ENCODE measurements around the gene RNU6-9. TPM values are rescaled to one million over a fixed set of nuclear protein-coding genes. Genes with fewer than 3 reads are reported as not detected.

Gene RNU6-9
- total and polyA plus RNA-seq, 11 donors, result not detected

DNA sequence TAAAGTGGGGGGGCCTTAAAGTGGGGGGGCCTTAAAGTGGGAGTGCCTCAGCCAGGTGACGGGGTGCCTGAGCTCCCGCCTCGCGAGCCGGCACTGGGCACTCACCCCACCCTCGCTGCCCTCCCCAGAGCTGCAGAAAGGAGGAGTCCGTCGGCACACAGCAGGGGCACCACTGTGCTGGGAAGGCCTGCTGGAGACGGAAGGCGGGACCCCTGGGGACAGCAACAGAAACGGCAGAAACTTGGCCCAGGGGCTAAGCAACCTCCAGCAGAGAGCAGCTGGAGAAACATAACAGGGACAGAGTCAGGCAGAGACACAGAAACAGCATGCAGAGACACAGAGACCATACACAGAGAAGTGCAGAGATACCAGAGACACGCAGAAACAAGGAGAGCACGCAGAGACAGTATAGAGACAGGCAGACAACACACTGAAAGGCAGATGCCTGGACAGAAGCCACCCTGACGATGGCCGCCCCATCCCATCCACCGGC lies 25.9 kb upstream of the RNU6-9 start:
- TF ChIP-seq, protein P1, sequence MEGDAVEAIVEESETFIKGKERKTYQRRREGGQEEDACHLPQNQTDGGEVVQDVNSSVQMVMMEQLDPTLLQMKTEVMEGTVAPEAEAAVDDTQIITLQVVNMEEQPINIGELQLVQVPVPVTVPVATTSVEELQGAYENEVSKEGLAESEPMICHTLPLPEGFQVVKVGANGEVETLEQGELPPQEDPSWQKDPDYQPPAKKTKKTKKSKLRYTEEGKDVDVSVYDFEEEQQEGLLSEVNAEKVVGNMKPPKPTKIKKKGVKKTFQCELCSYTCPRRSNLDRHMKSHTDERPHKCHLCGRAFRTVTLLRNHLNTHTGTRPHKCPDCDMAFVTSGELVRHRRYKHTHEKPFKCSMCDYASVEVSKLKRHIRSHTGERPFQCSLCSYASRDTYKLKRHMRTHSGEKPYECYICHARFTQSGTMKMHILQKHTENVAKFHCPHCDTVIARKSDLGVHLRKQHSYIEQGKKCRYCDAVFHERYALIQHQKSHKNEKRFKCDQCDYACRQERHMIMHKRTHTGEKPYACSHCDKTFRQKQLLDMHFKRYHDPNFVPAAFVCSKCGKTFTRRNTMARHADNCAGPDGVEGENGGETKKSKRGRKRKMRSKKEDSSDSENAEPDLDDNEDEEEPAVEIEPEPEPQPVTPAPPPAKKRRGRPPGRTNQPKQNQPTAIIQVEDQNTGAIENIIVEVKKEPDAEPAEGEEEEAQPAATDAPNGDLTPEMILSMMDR (IDR thresholded peaks at IDR 0.05), result no peak
- TF ChIP-seq POLR2A (IDR thresholded peaks at IDR 0.05), result no peak
- Histone ChIP-seq H3K27ac (peak overlapping the region in 1 of 12 donors; percentile 2), H3K4me3 (no peak overlapping the region), H3K36me3 (peaks cover 0 to 36% (median 14%) of the 10 kb centered on the region in 9 donors), H3K4me1 (peaks cover 0 to 28% (median 12%) of the 10 kb centered on the region in 12 donors), H3K9me3 (no peaks in the 10 kb centered on the region), H3K27me3 (peaks cover 0 to 9% (median 0%) of the 10 kb centered on the region in 9 donors)
- DNase-seq (no peak), ATAC-seq (peak in 1 of 4 donors; percentile 1)
- intact Hi-C loops (cut with DNase I), result loop anchor here in 5 of 10 donors (5.0 to 10.0 kb wide), 4 partner anchors 50 to 117 kb away; partner anchors contain the start of genes KISS1R (in 3 of the 5) and WDR18 (in 2 of the 5)
- 68 to 77% (median 73%) methylated on average over 10 to 16 of the region's 16 CpGs for WGBS, 4 donors

DNA sequence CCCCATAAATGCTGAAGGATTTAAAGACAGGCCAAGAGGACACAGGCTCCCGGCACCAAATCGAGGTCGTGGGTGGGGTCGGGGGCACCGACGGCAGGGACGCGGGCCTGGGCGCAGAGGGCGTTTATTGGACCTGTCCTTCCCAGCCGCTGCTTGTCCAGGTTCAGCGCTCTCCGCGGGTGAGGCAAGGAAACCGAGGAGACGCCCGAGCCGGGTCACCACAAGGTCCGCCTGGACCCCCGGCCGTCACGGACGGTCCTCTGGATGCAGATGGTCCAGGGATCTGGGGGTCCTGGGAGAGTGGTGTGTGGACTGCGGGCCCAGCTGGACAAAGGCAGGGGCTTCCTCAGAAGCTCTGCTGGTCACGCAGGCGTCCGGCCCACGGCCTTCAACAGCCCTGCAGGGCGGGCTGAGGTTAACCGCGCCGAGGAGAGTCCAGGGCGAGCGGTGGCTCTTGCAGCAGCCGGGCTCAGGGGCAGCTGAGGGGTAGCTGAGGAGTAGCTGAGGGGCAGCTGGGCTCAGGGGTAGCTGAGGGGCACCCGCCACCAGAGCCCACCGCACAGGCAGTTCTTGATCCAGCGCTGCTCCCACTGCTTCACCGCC lies 25.3 kb upstream of the RNU6-9 start:
- TF ChIP-seq POLR2A (IDR thresholded peaks at IDR 0.05), result no peak
- TF ChIP-seq, protein P1 (IDR thresholded peaks at IDR 0.05), result no peak
- Histone ChIP-seq H3K4me1 (peaks cover 0 to 31% (median 12%) of the 10 kb centered on the region in 12 donors), H3K4me3 (no peak overlapping the region), H3K9me3 (no peaks in the 10 kb centered on the region), H3K36me3 (peaks cover 0 to 36% (median 14%) of the 10 kb centered on the region in 9 donors), H3K27ac (peak overlapping the region in 1 of 12 donors; percentile 85), H3K27me3 (peaks cover 0 to 5% (median 0%) of the 10 kb centered on the region in 9 donors)
- DNase-seq (no peak), ATAC-seq (no peak)
- 94 to 96% (median 94%) methylated on average over 31 to 39 of the region's 39 CpGs for WGBS, 4 donors
- intact Hi-C loops (cut with DNase I), result loop anchor here in 5 of 10 donors (5.0 to 10.0 kb wide), 4 partner anchors 49 to 117 kb away; partner anchors contain the start of genes KISS1R (in 3 of the 5) and WDR18 (in 2 of the 5)

DNA sequence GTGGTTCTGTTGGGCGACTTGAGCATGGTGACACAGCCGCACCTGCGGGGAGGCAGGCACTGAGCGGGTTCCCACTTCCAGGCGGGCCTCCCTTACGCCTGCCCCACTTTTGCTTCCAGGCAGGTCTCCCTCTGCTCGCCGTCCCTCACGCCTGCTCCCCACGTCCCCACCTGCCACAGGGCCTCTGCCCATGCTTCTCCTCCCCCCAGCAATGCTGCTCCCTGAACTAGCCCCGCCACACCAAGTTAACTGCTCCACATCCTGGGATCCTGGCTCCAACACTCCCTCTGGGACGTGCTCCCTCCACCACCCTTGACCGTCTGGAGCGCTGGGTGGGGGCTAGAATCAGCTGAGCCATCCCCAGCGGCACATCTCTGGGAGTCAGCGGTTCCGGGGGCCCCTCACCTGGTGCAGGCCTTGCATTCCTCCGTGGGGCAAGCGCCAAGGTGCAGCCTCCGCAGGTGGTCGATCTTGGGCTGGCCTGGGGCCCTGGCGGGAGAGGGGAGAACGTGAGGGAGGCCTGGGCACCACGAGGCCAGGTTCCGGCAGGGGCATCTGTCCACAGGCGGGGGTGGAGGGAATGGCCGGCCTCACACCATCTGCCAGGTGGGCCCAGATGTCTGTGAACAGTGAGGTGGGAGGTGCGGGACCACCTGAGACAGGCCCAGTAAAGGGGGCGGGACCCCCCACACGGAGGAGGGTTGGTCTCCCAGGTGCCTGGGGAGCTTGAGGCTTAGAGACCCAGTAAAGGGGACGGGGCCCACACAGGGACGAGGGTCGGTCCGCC lies 24.6 kb upstream of the RNU6-9 start:
- TF ChIP-seq, protein P1 (IDR thresholded peaks at IDR 0.05), result no peak
- no peak for TF ChIP-seq POLR2A (IDR thresholded peaks at IDR 0.05)
- no peaks in the 10 kb centered on the region for H3K27me3 ChIP-seq
- H3K36me3 ChIP-seq, result peaks cover 0 to 39% (median 18%) of the 10 kb centered on the region in 9 donors
- ATAC-seq, result no peak
- H3K9me3 ChIP-seq, result no peaks in the 10 kb centered on the region
- 91 to 94% (median 93%) methylated on average over 28 to 34 of the region's 34 CpGs for WGBS, 4 donors
- H3K4me1 ChIP-seq, result peaks cover 0 to 31% (median 11%) of the 10 kb centered on the region in 12 donors
- H3K27ac ChIP-seq, result peak overlapping the region in 8 of 12 donors; percentile 19 to 85 (median 68)
- intact Hi-C loops (cut with DNase I), result loop anchor here in 5 of 10 donors (5.0 to 10.0 kb wide), 4 partner anchors 49 to 116 kb away; partner anchors contain the start of genes KISS1R (in 3 of the 5) and WDR18 (in 2 of the 5)
- H3K4me3 ChIP-seq, result no peak overlapping the region
- no peak for DNase-seq

Measured in heart left ventricle (tissue), 16 donors.